HG02759 (cell line): ENCODE measurements around the gene TPRA1.
"Not testable (repeated sequence)": the region's sequence is repeated elsewhere in the genome, so short reads cannot be mapped to it uniquely, and the experiment has no call there.

Experiments used
- ATAC-seq: cut with Tn5 transposase; IDR thresholded peaks from one replicate; pipeline ENCODE4 v1.9.1; 2021; ENCODE audit warnings: mild to moderate bottlenecking, moderate library complexity; ENCODE audit not compliant: unreplicated experiment

The TPRA1 gene

GRCh38 chr3:127539366-127540060 lies 51.0 kb downstream of the TPRA1 start:
- no peak for ATAC-seq

DNA sequence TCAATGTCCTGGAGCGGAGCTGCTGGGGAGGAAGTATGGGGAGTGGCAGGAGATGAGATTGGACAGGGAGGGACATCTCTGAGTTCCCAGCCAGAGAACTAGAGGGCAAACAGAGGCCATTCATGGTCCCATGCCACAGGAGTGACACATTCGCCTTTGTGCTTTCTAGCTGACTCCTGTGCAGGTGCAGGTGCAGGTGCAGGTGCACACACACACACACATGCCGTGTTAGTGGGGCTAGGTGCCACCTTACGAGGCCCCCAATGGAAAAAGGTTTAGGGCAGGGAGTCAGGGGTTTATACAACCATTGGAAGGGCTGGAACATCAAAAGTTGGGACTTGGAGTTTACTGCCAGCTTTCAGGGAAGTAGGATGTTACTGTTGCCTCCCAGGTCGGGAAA lies 52.0 kb downstream of the TPRA1 start:
- ATAC-seq: no peak

GRCh38 chr3:127536830-127537812 lies 53.4 kb downstream of the TPRA1 start:
- ATAC-seq: no peak

- no peak for ATAC-seq
Observed at GRCh38 chr3:127535901-127536829, 54.4 kb downstream of the TPRA1 start.

DNA sequence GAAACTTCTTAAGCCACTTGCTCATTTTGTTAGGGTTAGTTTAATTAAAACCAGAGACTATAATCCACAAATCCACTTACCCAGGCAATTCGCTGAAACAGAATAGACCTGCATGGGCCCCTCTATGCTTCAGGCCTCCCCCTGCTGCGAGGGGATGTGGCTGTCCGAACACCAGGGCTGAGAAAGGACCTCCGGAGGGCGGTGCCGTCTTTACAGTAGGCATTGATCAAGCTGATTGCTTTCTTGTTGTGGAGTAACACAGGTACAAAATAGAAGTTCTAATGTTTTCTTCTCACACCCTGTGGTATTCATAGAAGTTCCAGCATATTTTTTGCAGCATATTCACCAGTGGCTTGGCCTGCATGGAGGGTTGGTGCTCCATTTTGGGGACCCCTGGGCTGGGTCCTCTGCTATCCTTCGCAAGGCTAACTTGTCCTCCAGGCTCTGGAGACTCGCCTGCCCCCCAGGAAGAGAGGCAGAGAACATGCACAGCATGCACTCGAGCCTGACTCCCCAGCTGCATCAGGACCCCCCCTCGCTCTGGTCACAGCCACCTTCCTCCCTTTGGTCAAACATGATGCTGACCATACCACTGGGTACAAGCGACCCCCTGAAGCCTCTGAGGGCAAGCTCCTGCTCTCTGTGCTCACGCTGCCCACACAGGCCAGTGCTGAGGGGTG lies 55.3 kb downstream of the TPRA1 start:
- no peak for ATAC-seq

GRCh38 chr3:127534564-127534963 lies 56.0 kb downstream of the TPRA1 start:
- ATAC-seq: no peak

DNA sequence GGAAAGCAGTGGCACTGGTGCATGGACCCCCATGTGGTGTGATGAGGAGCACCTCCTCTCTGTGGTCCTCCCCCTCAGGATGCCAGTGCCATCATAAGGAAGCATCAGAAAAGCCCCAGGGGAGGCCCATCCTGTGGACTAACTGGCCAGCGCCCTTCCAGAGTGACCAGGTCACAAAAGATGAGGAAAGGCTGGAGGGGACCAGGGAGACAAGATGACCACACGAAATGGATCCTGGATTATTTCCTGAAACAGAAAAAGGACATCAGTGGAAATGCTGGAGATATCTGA lies 56.4 kb downstream of the TPRA1 start:
- ATAC-seq: no peak

- ATAC-seq: no peak
Observed at GRCh38 chr3:127532561-127533203, 57.9 kb downstream of the TPRA1 start.

GRCh38 chr3:127531821-127532220 lies 58.7 kb downstream of the TPRA1 start:
- no peak for ATAC-seq

- not testable (repeated sequence) for ATAC-seq
Observed at GRCh38 chr3:127530863-127531262, 59.7 kb downstream of the TPRA1 start.

GRCh38 chr3:127529346-127530188 lies 61.0 kb downstream of the TPRA1 start:
- ATAC-seq: no peak

GRCh38 chr3:127525373-127525772 lies 65.2 kb downstream of the TPRA1 start:
- no peak for ATAC-seq

DNA sequence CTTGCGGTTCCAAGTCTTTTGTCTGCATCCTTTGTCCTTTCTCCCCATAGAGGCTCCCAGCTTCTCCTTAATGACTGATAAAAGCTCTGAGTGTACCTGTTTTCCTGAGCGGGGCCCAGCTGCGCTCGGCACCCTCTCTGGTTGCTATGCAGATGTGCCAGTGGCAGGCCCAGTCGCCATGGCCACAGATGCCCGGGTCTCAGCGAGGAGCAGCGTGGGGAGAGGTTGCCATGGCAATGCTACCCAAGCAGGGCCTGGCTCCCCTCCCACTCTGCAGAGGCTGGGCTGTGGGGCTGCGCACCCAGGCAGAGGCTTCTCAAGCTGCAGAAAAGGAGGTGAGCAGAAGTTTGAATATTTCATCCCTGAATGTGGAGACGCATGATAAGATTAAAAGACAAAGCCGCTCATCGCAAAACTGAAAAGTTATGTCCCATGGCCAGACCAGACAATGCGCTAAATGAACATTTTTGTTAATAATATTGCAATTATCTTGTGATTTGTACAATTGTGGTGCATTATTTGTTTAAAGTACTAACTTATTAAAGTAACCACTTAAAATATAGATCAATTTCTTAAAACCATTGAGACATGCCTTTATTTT lies 66.1 kb downstream of the TPRA1 start:
- ATAC-seq: no peak
